Measurements from ENCODE around the gene SFRP4.

- TF ChIP-seq, protein P1, sequence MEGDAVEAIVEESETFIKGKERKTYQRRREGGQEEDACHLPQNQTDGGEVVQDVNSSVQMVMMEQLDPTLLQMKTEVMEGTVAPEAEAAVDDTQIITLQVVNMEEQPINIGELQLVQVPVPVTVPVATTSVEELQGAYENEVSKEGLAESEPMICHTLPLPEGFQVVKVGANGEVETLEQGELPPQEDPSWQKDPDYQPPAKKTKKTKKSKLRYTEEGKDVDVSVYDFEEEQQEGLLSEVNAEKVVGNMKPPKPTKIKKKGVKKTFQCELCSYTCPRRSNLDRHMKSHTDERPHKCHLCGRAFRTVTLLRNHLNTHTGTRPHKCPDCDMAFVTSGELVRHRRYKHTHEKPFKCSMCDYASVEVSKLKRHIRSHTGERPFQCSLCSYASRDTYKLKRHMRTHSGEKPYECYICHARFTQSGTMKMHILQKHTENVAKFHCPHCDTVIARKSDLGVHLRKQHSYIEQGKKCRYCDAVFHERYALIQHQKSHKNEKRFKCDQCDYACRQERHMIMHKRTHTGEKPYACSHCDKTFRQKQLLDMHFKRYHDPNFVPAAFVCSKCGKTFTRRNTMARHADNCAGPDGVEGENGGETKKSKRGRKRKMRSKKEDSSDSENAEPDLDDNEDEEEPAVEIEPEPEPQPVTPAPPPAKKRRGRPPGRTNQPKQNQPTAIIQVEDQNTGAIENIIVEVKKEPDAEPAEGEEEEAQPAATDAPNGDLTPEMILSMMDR (IDR thresholded peaks at IDR 0.05) = no peak
- TF ChIP-seq POLR2A (IDR thresholded peaks at IDR 0.05) = no peak
These were observed 7.4 kb upstream of the SFRP4 start for GRCh38 chr7:37923996-37924395.
